Breast epithelium (tissue), 4 donors: ENCODE measurements around the gene HLTF. TPM values are rescaled to one million over a fixed set of nuclear protein-coding genes. Genes with fewer than 3 reads are reported as not detected.
A peak's percentile ranks its signal among the peaks of the same experiment; 100 is the strongest.

Experiments used
- DNase-seq, 2 donors: peaks; one replicate each; pipeline ENCODE4 v3.0.0-alpha.2; 2019; ENCODE audit warnings: low spot score in 2 of 2
- H3K27ac ChIP-seq, 2 donors: fragments of 200-600 bp; sonication (generic) in 1 of 2; one replicate each; pipeline ENCODE4 v1.5.1; 2016 to 2019; ENCODE audit warnings: mild to moderate bottlenecking in 1 of 2
- H3K27me3 ChIP-seq, 2 donors: fragments of 200-600 bp; sonication (generic) in 1 of 2; one replicate each; pipeline versions ENCODE4 v1.5.1 to v1.6.0; 2017 to 2019; ENCODE audit warnings: control low read depth in 1 of 2, mild to moderate bottlenecking in 1 of 2
- H3K36me3 ChIP-seq: fragments of 200-600 bp; one replicate; pipeline ENCODE4 v1.5.1; 2019
- H3K4me1 ChIP-seq, 2 donors: fragments of 200-600 bp; sonication (generic); one replicate each; pipeline ENCODE4 v1.5.1; 2016 to 2019; ENCODE audit warnings: control low read depth in 1 of 2
- H3K4me3 ChIP-seq, 3 donors: fragments of 200-600 bp; sonication (generic); 1 replicate in 2 of 3; 2 replicates in 1 of 3; pipeline ENCODE4 v1.5.1; 2016 to 2019; ENCODE audit warnings: mild to moderate bottlenecking in 3 of 3, moderate library complexity in 2 of 3
- H3K9me3 ChIP-seq, 2 donors: fragments of 200-600 bp; sonication (generic) in 1 of 2; one replicate each; pipeline ENCODE4 v1.5.1; 2016 to 2019; ENCODE audit warnings: control low read depth in 1 of 2
- POLR2A ChIP-seq: fragments of 450-650 bp; IDR thresholded peaks from one replicate; pipeline ENCODE4 v1.6.1; 2016; ENCODE audit warnings: antibody characterized with exemption, mild to moderate bottlenecking, moderate library complexity
- POLR2AphosphoS5 ChIP-seq, 3 donors: sonication (generic); formaldehyde crosslinking; IDR thresholded peaks; one replicate each; pipeline ENCODE4 v1.6.1; 2017; ENCODE audit warnings: antibody characterized with exemption in 3 of 3
- intact Hi-C: fragments of 100-400 bp; cut with DNase I; formaldehyde crosslinking; loops from one replicate; pipeline ENCODE4 v1.15.1; 2023; ENCODE audit warnings: low total_unique reads
- total RNA-seq, 3 donors: library from RNA; depleted of rRNA; stranded (reverse); fragments of >200 nt; gene quantifications; one replicate each; pipeline ENCODE4 v1.1.0, GENCODE V29; 2016
- TF ChIP-seq, protein P1 (sequence below), 3 donors: fragments of 450-650 bp; IDR thresholded peaks; one replicate each; pipeline ENCODE4 v1.5.1; 2016 to 2017; ENCODE audit warnings: antibody characterized with exemption in 3 of 3, mild to moderate bottlenecking in 3 of 3, moderate library complexity in 3 of 3

Gene HLTF
- total RNA-seq, 3 donors from 2014 or later: 14.7 to 36.4 (median 22.6) TPM

DNA sequence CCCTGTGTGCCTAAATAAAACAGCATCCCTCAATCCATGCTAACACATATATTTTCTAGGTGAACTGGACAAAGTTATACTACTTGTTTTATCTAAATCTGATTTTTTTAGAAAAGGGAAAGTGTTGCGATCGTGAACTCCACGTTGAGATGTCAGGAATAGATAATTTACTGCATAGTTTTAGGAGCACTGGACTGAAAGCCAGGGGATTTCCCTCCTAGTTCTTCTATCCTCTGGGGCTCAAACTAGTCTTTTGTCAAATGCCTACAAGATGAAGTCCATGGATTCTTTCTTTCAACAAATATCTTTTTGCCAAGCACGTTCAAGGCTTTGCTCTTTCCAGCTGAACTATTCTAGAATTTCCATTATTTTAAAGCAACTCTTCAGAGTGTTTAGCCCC lies 42.5 kb upstream of the HLTF start:
- TF ChIP-seq, protein P1, sequence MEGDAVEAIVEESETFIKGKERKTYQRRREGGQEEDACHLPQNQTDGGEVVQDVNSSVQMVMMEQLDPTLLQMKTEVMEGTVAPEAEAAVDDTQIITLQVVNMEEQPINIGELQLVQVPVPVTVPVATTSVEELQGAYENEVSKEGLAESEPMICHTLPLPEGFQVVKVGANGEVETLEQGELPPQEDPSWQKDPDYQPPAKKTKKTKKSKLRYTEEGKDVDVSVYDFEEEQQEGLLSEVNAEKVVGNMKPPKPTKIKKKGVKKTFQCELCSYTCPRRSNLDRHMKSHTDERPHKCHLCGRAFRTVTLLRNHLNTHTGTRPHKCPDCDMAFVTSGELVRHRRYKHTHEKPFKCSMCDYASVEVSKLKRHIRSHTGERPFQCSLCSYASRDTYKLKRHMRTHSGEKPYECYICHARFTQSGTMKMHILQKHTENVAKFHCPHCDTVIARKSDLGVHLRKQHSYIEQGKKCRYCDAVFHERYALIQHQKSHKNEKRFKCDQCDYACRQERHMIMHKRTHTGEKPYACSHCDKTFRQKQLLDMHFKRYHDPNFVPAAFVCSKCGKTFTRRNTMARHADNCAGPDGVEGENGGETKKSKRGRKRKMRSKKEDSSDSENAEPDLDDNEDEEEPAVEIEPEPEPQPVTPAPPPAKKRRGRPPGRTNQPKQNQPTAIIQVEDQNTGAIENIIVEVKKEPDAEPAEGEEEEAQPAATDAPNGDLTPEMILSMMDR (IDR thresholded peaks at IDR 0.05): no peak
- TF ChIP-seq POLR2AphosphoS5 (IDR thresholded peaks at IDR 0.05): no peak
- TF ChIP-seq POLR2A: no peak
- Histone ChIP-seq H3K27me3 (no peaks in the 10 kb centered on the region), H3K27ac (peak overlapping the region; percentile 85 to 88), H3K4me3 (peak overlapping the region; percentile 85 to 98 (median 91)), H3K36me3 (no peaks in the 10 kb centered on the region), H3K4me1 (peaks cover 0 to 10% of the 10 kb centered on the region in 2 donors), H3K9me3 (no peaks in the 10 kb centered on the region)
- intact Hi-C loops: loop anchor here (10.0 kb wide), 1 partner anchor 146 kb away; no protein-coding TSS in a partner anchor
- no peak for DNase-seq

DNA sequence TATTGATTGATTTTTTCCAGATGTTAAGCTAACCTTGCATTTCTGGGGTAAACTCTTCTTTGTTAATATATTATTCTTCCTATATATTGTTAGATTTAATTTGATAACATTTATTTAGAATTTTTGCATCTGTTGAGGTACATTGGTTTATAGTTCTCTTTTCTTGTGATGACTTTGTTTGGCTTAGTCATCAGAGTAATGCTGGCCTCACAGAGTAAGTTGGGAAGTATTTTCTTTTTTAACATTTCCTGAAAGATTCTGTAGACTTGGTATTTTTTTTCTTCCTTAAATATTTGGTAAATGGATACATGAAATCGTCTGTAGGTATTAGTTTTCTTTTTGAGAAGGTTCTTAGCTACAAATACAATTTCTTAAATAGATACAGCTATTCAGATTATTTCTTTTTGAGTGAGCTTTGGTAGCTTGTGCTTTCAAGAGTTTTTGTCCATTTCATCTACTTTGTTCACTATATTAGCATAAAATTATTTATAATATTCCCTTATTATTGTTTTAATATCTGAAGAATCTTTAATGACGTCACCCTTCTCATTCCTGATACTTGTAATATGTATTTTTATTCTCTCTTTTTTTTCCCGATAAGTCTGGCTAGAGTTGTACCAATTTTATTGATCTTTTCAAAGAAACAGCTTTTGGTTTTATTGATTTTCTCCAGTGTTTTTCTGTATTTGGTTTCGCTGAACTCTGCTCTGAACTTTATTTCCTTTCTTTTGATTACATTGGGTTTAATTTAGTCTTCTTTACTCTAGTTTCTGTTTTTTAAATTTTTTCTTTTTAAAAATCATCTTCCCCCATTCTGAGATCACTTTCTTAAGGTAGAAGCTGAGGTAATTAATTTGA lies 36.6 kb upstream of the HLTF start:
- no peaks in the 10 kb centered on the region for H3K27me3 ChIP-seq
- intact Hi-C loops: loop anchor here (10.0 kb wide), 1 partner anchor 152 kb away; no protein-coding TSS in a partner anchor
- no peaks in the 10 kb centered on the region for H3K4me1 ChIP-seq
- no peaks in the 10 kb centered on the region for H3K9me3 ChIP-seq
- no peak overlapping the region for H3K27ac ChIP-seq
- DNase-seq: no peak
- H3K4me3 ChIP-seq: no peak overlapping the region
- H3K36me3 ChIP-seq: no peaks in the 10 kb centered on the region
- TF ChIP-seq POLR2A (no peak), POLR2AphosphoS5 (IDR thresholded peaks at IDR 0.05) (no peak)
- TF ChIP-seq, protein P1 (IDR thresholded peaks at IDR 0.05): no peak

DNA sequence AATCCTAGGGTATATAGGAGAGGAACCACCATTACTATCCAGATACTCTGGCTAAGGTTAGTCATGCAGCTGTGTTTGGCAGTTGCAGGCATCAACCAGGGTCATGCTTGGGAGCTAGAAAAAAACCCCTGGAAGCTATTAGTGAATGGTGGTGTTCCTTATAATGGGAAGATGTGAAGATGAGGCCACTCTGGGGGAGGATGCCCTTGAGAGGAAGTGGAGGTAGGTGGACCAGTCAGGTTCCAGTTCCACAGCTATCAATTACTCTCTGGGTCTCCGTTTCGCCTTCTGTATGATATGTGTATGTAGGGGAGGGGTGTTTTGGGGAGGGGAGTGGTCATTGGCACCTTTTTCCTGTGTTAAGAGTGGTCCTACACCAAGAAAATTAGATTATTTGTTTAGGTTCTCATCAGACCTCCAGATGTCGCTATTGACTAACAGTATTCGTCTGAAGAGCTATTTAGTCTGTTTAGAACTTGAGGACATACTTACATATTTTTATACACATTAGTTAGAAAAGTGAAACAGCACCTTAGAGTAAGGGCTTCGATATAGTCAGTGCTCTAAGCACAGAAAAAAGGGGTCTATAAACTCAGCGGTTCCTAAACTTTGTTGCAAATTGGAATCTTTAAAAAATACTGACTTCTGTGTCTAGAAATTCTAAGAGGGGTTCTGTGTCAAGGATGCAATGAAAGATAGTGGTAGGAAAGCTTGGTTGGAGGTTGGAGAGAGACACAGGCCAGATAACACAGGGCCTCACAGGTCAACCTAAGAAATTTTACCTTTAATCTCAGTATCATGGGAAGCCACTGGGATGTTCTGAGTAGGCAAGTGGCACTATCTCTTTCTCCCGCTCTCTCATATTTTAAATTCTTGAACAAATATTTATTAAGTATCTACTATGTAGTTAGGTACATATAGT lies 34.0 kb upstream of the HLTF start:
- Histone ChIP-seq H3K27me3 (no peaks in the 10 kb centered on the region), H3K9me3 (no peaks in the 10 kb centered on the region), H3K36me3 (no peaks in the 10 kb centered on the region), H3K4me1 (no peaks in the 10 kb centered on the region), H3K4me3 (no peak overlapping the region), H3K27ac (no peak overlapping the region)
- DNase-seq: no peak
- intact Hi-C loops: loop anchor here (2.0 to 10.0 kb wide), 2 partner anchors 24 to 154 kb away; no protein-coding TSS in a partner anchor
- no peak for TF ChIP-seq POLR2A
- TF ChIP-seq, protein P1 (IDR thresholded peaks at IDR 0.05): peak; percentile 25 to 71 (median 61)
- TF ChIP-seq POLR2AphosphoS5 (IDR thresholded peaks at IDR 0.05): no peak

DNA sequence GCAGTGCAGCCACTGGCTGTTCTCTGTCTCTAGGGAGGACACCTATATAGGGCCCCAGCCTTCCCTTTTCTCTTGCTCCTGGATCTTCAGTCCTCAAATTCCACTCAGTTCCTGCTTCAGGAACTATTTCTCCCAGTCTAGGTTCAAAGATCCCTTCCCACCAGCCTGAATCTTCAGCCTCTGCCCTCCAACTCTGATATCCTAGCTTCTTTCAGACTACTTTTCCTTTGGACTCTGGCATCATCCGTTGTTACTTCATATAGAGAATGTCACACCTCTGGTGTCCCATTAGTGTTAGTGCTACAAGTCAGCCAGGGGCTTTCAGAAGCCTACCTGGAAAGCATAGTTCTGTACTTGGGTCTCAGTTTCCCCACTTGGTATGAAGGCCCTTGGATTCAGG lies 33.1 kb upstream of the HLTF start:
- Histone ChIP-seq H3K27ac (no peak overlapping the region), H3K4me3 (no peak overlapping the region), H3K27me3 (no peaks in the 10 kb centered on the region), H3K9me3 (no peaks in the 10 kb centered on the region), H3K36me3 (no peaks in the 10 kb centered on the region), H3K4me1 (no peaks in the 10 kb centered on the region)
- TF ChIP-seq, protein P1 (IDR thresholded peaks at IDR 0.05): no peak
- intact Hi-C loops: no loop called here
- no peak for DNase-seq
